ENCODE data around the gene HAPSTR1. TPM values are rescaled to one million over a fixed set of nuclear protein-coding genes. Genes with fewer than 3 reads are reported as not detected.

The HAPSTR1 gene
- total and polyA plus RNA-seq, 2 experiments from 2014 or later, result 9.5 to 66.0 TPM

- no peak for TF ChIP-seq ETS1 (IDR thresholded peaks at IDR 0.05)
- TF ChIP-seq ZNF114 (CRISPR knock-in tag; IDR thresholded peaks at IDR 0.05), result no peak
- no peak for TF ChIP-seq ZNF331 (CRISPR knock-in tag; IDR thresholded peaks at IDR 0.05; ENCODE audit: low read depth)
- no peak for TF ChIP-seq NANOG (IDR thresholded peaks at IDR 0.05; ENCODE audit: borderline replicate concordance)
- no peak for TF ChIP-seq POLR2AphosphoS5 (IDR thresholded peaks at IDR 0.05; ENCODE audit: low read depth)
- no peak for TF ChIP-seq STAT1 (IDR thresholded peaks at IDR 0.05; ENCODE audit: unreplicated experiment)
- TF ChIP-seq JUNB (IDR thresholded peaks at IDR 0.05; ENCODE audit: unreplicated experiment), result no peak
- no peak for TF ChIP-seq EZH2 (IDR thresholded peaks at IDR 0.05; ENCODE audit: low read depth, unreplicated experiment)
- no peak for TF ChIP-seq EZH2phosphoT487 (IDR thresholded peaks at IDR 0.05; ENCODE audit: unreplicated experiment)
- TF ChIP-seq CREB1 (CRISPR knock-in tag; IDR thresholded peaks at IDR 0.05; ENCODE audit: low read depth), result no peak
These were observed 23.8 kb downstream of the HAPSTR1 start (continued) for GRCh38 chr16:9115277-9115676.

GRCh38 chr16:9116141-9116540 is 24.7 kb downstream of the HAPSTR1 start:
- Mint-ChIP-seq H3K4me1 (peaks cover 38% of the 10 kb centered on the region), H3K36me3 (ENCODE audit: low read depth) (peaks cover 30% of the 10 kb centered on the region)
- TF ChIP-seq ZNF462 (CRISPR knock-in tag; IDR thresholded peaks at IDR 0.05), result no peak
- no peak for TF ChIP-seq EZH2 (IDR thresholded peaks at IDR 0.05; ENCODE audit: low read depth, unreplicated experiment)
- TF ChIP-seq ETS1 (IDR thresholded peaks at IDR 0.05), result no peak
- no peak for TF ChIP-seq CREB1 (CRISPR knock-in tag; IDR thresholded peaks at IDR 0.05; ENCODE audit: low read depth)
- TF ChIP-seq JUNB (IDR thresholded peaks at IDR 0.05; ENCODE audit: unreplicated experiment), result no peak
- TF ChIP-seq CTCF (conservative IDR thresholded peaks at IDR 0.05; ENCODE audit: low read depth in 2 of 2), result no peak
- TF ChIP-seq STAT1 (IDR thresholded peaks at IDR 0.05; ENCODE audit: unreplicated experiment), result no peak

More at GRCh38 chr16:9116141-9116540, 24.7 kb downstream of the HAPSTR1 start:
- Histone ChIP-seq H3F3A (replicated peaks; ENCODE audit: low read depth) (no peaks in the 10 kb centered on the region), H3K79me2 (replicated peaks; ENCODE audit: insufficient read depth) (peaks cover 100% of the 10 kb centered on the region), H3K36me3 (ENCODE audit: insufficient read depth) (peaks cover 22% of the 10 kb centered on the region; the same call in 1 of the 2 replicates), H2AFZ (no peak overlapping the region), H3K27ac (ENCODE audit: low read depth) (no peak overlapping the region), H3K4me2 (no peak overlapping the region), H3K4me1 (ENCODE audit: insufficient read depth) (peaks cover 42% of the 10 kb centered on the region), H3K4me3 (no peak overlapping the region), H3K27me3 (ENCODE audit: insufficient read depth) (no peaks in the 10 kb centered on the region), H3K9me2 (ENCODE audit: insufficient read depth) (no peaks in the 10 kb centered on the region), H4K20me1 (replicated peaks; ENCODE audit: insufficient read depth) (peaks cover 73% of the 10 kb centered on the region)
- ATAC-seq (no peak), DNase-seq (ENCODE audit: low spot score) (no peak)
- Mint-ChIP-seq H3K27me3 (ENCODE audit: insufficient read depth, low read depth, poor library complexity) (peaks cover 9% of the 10 kb centered on the region), H3K4me3 (no peak overlapping the region), H3K27ac (0 out of 2 replicates have a peak overlapping the region, but pooled peaks have one; percentile 14), H3K9me3 (no peaks in the 10 kb centered on the region)
